HK-2 (cell line): ENCODE measurements around the gene RYR2.
"Not testable (repeated sequence)": the region's sequence is repeated elsewhere in the genome, so short reads cannot be mapped to it uniquely, and the experiment has no call there.

Experiments
- DNase-seq: peaks from one replicate; pipeline ENCODE4 v3.0.0-alpha.2; 2018; ENCODE audit not compliant: unreplicated experiment

Gene RYR2

DNA sequence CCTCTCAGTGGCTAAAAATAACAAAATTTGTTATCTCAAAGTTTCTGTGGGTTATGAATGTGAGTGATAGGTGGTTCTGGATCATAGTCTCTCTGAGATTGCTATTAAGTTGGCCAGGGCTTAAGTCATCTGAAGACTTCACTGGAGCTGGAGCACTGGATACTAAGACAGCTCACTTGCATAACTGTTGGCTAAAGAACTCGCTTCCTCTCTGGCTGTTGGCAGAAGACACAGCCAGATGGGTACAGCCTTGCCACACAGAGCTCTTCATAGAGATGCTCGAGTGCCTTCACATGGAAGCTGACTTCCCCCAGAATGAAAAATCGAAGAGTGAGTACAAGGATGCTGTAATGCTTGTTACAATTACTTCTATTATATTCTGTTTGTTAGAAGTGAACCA is 514.9 kb downstream of the RYR2 start:
- DNase-seq: no peak

DNA sequence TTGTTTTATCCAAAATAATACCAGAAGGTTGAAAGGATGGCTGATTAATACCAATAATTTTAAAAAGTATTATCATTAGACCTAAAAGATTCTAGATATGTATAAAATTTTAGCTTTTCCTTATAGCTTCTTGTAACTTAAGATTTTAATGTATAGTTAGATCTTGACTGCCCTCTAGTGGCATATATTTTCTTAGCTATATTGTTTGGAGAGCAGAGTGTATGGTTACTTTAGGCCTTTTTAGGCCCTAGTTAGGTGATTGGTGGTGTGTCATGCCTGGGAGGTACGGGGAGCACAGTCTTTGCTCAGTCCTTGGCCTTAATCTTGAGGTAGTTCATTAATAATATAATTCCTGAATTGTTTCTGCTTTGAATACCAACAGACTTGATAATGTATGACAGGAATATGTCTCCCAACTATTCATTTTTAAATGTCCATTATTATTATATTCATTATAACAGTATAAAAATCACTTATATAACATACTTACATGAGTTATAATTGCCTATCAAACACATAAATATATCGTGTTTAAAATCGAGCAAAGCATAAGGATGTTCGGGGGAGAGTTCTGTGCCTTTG is 520.3 kb downstream of the RYR2 start:
- DNase-seq: no peak

DNA sequence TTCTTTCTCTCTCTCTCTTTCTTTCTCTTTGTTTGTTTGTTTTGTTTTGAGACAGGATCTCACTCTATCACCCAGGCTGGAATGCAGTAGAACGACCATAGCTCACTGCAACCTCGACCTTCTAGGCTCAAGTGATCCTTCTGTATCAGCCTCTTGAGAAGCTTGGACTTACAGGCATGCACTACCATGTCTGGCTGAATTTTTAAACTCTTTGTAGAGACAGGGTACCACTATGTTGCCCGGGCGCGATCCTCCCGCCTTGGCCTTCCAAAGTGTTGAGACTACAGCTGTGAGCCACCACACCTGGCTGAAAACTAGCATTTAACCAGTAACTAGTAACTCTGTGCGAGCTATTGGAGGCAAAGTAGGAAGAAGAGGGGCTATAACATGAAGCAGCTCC is 523.3 kb downstream of the RYR2 start:
- DNase-seq: no peak

DNA sequence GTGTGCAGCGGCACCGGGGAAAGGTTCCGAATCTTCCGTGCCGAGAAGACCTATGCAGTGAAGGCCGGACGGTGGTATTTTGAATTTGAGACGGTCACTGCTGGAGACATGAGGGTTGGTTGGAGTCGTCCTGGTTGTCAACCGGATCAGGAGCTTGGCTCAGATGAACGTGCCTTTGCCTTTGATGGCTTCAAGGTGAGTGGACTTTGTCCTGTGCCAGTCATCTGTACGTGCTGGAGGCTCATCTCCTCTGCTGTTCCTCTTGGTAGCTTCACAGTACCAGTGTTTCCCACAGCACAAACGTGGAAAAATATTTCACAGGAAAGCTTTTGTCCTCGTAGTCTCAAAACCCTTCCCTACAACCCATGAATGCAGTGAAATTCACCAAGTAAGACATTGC is 524.6 kb downstream of the RYR2 start:
- no peak for DNase-seq

DNA sequence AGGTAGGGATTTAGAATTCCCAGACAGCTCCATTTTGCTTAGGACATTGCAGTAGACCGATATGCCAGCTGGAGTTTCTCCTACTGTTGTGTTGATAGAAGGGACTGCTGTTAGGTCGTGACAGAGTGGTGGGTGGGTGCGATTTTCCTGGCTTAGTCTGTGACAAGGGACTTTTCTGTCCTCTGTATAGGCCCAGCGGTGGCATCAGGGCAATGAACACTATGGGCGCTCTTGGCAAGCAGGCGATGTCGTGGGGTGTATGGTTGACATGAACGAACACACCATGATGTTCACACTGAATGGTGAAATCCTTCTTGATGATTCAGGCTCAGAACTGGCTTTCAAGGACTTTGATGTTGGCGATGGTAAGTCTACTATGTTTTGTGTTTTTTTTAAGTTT is 527.0 kb downstream of the RYR2 start:
- no peak for DNase-seq

DNA sequence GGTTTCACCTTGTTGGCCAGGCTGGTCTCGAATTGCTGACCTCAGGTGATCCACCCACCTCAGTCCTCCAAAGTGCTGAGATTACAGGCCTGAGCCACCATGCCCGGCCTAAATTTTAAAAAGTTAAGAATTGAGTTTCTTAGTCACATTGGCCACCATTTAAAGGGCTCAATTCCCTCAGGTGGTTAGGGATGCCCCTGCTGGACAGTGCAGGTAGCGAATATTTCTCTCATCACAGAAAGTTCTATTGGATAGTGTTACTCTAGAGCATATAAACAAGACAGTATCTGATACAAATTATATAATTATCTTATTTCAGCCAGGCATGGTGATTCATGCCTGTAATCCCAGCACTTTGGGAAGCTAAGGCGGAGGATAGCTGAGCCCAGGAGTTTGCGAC is 528.5 kb downstream of the RYR2 start:
- DNase-seq: no peak

DNA sequence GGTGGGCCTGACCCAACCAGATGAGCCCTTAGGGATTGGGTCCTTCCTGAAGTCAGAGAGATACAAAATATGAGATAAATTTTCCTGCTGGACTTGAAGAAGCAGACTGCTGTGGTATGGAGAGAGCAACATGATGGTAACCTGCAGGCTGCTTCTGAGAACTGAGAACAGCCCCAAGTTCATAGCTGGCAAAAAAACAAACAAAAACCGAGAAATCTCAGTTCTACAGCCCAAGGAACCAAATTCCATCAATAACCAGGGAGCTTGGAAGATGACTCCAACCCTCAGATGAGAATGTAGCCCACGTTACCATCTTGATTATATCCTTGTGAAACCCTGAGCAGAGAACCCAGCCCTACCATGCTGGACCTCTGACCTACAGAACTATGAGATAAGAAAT is 532.6 kb downstream of the RYR2 start:
- no peak for DNase-seq

DNA sequence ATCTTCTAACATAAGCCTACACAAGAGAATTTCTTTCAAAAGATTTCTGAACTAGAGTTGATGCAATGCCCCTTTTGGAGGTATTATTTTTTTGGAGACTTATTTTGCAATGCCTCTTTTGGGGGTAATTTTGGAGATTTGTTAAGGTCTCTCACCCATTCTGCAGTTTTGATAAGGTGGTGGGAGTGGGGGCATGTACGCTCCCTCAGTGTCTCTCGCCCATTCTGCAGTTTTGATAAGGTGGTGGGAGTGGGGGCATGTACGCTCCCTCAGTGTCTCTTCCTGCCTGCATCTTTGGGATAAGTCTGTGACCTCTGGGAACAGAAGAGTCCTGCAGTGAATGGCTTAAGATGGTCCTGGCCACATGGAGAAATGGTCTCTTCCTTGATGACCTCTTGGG is 536.6 kb downstream of the RYR2 start:
- DNase-seq: no peak

DNA sequence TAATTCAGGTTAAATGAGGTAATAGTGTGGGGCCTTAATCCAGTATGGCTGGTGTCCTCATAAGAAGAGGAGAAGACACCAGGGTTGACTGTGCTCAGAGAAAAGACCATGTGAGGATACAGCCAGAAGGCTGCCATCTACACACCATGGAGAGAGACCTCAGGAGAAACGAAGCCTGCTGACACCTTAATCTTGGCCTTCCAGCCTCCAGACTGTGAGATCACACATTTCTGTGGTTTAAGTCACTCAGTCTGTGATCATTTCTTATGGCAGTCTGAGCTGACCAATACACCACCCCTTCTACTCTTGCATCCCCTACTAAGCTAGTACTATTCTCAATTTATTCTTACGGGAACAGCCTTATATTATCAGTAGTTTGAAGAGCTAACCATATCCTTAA is 538.7 kb downstream of the RYR2 start:
- DNase-seq: no peak

DNA sequence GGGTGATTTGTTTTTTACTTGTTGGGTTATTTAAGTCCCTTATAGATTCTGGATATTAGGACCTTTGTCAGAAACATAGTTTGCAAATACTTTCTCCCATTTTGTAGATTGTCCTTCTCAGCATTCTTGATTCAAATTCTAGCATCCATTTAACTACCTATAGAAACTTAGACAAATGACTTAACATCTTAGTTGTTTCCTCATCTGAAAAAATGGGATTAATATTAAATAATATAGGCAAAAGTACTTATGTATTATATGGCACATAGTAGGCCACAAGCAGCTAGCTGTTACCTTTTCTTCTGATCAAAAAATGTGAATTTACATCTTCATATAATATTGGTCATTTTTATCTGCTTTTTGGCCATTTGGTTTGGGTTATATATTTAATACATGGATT is 541.3 kb downstream of the RYR2 start:
- no peak for DNase-seq

DNA sequence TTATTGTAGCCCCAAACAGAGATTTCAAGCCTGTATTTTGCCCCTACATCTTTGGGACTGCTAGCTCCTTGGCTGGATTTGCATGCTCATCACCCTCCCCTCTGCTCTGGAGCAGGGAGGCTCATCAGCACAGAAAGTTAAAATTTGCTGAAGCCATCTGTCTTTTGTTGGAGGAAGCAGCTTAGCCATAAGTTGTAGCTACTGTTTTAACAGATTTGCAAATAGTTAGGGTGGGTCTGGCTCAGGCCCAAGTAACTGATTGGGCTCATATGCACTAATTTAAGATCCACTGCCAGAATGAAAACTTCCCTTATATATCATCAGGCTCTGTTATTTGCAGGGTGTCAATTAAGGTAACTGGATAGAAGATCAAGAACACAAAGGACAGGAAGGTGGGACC is 541.8 kb downstream of the RYR2 start:
- no peak for DNase-seq

DNA sequence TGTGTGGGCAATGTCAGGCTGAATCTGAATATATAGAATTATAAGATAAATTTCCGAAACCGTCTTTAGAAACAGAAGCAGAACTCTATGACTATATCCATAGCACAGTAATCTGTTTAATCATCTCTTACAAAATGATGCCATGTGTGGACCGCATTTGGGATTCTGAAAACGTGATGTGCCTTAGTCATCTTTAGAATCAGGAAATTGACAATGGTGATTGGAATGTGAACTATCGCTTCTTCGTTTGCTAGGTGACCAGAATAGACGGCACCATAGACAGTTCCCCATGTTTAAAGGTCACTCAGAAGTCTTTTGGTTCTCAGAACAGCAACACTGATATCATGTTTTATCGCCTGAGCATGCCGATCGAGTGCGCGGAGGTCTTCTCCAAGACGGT is 548.4 kb downstream of the RYR2 start:
- no peak for DNase-seq

DNA sequence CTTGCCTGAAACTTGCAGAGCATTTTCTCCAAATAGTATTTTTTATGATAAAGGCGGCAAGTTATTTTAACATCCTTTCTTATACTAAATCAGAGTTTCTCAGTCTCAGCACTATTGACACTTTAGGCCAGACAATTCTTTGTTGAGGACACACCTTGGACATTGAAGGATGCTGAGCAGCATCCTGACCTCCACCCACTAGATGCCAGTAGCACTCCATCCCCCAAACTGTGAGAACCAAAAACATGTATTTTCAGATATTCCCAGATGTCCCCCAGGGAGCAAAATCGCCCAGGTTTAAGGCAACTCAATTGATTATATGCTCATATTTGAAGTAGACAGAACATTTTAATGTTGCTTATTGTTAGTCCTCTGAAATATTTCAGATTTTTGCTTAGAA is 549.4 kb downstream of the RYR2 start:
- no peak for DNase-seq

DNA sequence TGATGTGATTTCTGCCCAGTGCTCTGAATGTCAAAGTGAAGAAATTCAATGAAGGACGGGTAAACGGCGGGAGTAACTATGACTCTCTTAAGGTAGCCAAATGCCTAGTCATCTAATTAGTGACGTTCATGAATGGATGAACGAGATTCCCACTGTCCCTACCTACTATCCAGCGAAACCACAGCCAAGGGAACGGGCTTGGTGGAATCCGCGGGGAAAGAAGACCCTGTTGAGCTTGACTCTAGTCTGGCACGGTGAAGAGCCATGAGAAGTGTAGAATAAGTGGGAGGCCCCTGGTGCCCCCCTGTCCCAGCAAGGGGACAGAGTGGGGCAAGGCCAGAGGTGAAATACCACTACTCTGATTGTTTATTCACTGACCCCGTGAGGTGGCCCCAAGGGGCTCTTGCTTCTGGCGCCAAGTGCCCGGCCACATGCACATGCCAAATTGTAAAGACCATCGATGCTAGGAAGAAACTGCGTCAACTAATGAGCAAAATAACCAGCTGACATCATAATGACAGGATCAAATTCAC is 561.1 kb downstream of the RYR2 start:
- not testable (repeated sequence) for DNase-seq

DNA sequence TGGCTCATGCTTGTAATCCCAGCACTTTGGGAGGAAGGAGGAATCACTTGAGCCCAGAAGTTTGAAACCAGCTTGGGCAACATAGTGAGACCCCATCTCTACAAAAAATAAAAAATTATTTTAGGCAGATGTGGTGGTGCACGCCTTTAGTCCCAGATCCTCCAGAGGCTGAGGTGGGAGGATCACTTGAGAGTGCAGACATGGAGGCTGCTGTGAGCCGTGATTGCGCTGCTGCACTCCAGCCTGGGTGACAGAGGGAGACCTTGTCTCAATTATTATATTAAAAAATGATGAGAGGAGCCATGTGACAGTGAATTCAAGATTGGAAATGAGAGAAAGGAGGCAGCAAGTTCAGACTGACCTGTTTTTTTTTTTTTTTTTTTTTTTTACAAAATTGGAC is 566.4 kb downstream of the RYR2 start:
- no peak for DNase-seq

DNA sequence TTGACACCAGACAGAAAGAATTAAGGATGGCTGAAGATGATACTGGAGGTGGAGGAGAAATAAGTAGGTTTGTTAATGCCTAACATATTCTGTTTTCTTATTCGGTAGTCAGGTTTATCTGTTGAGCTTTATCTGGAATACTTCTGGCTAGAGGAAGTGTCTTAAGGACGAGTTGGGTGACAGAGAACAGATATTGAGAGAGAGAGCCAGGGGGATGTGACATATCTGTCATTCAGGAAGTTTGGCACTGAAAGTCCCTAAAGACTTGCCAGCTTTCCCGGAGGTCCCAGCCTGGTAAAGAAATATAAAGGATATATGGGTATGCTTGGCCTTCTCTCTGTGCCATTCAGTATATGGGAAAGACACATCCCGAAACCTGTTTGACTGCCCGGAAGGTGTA is 568.2 kb downstream of the RYR2 start:
- no peak for DNase-seq

DNA sequence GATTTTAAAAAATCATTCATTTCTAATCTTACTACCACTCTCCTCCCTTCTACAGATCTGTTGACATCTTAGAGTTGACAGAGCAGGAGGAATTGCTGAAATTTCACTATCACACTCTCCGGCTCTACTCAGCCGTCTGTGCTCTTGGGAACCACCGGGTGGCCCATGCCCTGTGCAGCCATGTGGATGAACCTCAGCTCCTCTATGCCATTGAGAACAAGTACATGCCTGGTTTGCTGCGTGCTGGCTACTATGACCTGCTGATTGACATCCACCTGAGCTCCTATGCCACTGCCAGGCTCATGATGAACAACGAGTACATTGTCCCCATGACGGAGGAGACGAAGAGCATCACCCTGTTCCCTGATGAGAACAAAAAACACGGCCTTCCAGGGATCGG is 572.0 kb downstream of the RYR2 start:
- DNase-seq: no peak

DNA sequence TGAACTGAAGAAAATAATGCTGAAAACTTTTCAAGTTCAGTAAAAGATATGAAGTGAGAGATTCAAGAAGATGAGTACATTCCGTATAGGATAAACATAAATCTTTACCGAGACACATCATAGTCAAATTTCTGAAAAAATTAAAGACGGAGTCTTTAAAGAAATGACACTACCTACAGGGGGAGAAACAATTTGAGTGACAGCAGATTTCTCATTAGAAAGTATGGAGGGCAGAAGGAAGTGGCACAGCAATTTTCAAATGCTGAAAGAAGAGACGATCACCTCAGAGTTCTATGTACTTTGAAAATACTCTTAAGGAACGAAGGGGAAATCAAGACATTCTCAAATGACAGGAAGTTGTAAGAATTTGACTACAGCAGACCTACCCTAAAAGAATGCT is 577.6 kb downstream of the RYR2 start:
- no peak for DNase-seq

DNA sequence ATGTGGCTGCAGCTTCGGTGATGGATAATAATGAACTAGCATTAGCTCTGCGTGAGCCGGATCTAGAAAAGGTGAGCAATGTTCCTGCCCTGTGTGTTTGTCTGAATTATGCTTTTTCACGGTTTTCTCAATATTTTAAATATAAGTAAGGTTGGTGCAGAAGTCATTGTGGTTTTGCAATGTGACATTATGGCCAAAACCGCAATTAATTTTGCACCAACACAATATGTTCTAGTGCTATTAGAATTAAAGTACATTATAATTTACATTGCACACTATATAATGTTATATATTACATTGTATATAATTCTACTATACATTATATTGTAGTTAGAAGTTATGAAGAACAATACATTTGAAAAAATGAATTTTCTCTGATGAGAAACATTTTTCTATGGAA is 592.9 kb downstream of the RYR2 start:
- no peak for DNase-seq

DNA sequence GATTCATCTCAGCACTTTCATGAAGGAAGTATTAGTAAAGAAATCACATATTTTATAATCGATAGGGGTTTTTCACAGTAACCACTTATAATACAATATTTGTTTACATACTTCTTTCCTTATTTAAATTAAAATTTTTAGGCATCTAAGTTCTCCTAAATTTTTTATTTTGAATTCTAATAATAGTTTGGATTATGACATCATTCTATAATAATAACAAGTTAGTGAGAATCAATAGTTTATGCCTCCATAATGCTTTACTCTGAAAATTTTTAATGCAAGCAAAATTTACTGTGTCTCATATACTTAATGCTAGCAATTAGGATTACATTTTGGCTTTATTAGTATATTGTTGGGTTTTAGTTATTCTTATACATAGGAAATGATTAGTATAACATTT is 596.6 kb downstream of the RYR2 start:
- no peak for DNase-seq

DNA sequence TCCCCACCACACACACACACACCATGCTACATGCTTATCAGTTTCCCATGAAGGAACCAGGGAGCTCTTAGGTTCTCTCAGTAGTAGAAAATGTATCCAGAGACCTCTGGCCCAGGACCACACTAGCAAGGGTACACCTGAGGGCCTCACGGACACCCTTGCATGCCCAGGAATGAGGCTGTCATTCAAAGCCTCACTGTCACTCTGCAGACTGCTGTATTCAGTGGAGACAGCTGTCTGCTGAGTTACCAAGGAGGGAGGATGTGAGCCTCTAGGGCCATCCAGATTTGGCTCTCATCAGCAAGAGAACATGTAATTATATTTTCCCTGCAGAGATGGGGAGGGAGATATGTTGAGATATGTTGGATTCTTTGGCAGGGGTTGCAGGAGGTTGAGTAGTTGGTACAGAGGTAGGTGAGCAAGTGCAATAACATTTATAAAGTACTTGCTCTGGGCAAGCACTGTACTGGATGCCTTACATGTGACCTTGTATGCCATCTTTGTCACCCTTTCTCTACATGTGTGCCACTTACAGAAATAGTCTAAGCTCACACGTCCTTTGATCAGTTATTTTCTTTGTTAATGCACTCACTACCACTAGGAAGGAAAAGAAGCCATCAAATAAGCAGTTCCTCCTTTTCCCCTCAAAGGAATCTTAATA is 598.2 kb downstream of the RYR2 start:
- no peak for DNase-seq

DNA sequence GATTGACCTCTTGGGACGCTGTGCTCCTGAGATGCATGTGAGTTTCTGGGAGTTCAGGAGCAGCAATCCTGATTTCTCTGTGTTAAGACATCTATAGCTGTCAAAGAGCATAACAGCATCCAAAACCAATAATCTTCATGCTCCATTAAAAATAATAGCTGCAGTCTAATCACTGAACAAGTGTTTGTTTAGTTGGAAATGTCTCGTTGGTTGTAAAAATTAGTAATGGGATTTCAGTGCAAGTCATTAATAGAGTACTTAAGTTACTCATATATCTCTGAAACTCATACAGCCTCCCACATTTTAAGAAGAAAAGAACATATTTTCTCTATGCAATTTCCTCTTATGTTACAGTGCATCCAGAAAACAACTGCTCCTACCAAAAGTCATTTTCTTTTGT is 599.0 kb downstream of the RYR2 start:
- no peak for DNase-seq

DNA sequence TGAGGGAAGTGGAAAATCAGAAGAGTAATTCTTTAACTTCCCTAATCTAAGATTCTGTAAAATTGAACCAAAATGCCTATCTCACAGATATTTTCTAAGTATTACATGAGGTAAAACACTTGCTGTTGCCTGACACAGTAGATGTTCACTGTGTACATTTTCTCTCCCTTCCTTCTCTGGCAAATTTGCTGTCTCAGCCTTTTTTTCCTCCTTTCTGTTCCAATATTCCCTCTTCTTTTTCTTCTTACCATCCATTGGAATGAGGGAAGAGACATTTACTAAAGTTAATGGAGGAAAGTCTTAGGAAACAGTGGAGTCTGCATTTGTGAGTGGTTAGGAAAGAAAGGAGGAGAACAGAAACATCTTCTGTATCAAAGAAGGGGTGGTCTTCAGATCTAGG is 608.8 kb downstream of the RYR2 start:
- DNase-seq: no peak

DNA sequence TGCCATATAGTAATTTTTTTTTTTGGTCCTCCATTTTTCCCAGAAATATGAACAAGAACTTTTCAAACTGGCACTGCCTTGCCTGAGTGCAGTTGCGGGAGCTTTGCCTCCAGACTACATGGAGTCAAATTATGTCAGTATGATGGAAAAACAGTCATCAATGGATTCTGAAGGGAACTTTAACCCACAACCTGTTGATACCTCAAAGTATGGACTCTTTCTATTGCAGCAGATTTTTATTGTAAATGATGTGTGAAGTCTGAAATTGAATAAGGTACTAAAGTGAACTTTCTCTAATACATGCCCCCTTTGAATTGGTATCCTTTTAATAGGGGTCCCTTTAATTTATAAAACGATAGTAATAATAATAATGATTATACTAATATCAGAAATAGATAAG is 613.8 kb downstream of the RYR2 start:
- DNase-seq: no peak
